Heart left ventricle (tissue), 13 donors: Measurements from ENCODE around the gene SLC30A7.

ENCODE experiments used
- CTCF ChIP-seq, 12 donors: fragments of 200-600 bp; sonication (generic) in 4 of 12; IDR thresholded peaks; one replicate each; pipeline versions ENCODE4 v1.5.0 to v1.8.0; 2018 to 2022; ENCODE audit warnings: antibody characterized with exemption in 12 of 12, mild to moderate bottlenecking in 5 of 12
- POLR2A ChIP-seq, 2 donors: fragments of 450-650 bp; IDR thresholded peaks; one replicate each; pipeline ENCODE4 v1.6.1; 2017; ENCODE audit warnings: antibody characterized with exemption in 2 of 2, mild to moderate bottlenecking in 2 of 2, moderate library complexity in 2 of 2
- donor health status: ischemic (EF 13 %, LVEDD 7.1; RV severe dilation, severe dysfunction).
- donor health status: DM: no; HTN: yes; CAD: no.
- donor health status: DM: no; HTN: no; CAD: no.
- donor health status: ischemic (EF 25% LVEDD 6.9; RV normal size, moderate dysfunction).
- donor health status: ischemic (EF 25% LVEDD 5.7; RV mildly dilated, moderate dysfunction).
- donor health status: ischemic (EF 35%, LVEDD 5.7; RV mildly dilated, moderate dysfunction).
- donor health status: nonischemic (EF 11% LVEDD 7.7; RV severe dilation, severe dysfunction).
- donor health status: DM: yes; HTN: yes; CAD: no.
- donor health status: PGD.
- donor health status: ischemic (EF 29% LVEDD 5.4; RV normal size, mild dysfunction).
- donor health status: nonischemic (EF 23%, LVEDD 6.1; RV moderate dilation, normal function).

GRCh38 chr1:100950781-100951180 is 54.9 kb downstream of the SLC30A7 start:
- TF ChIP-seq CTCF (IDR thresholded peaks at IDR 0.05) (no peak), POLR2A (IDR thresholded peaks at IDR 0.05) (no peak)
